Thyroid gland (tissue), 4 donors: ENCODE results near the gene TCOF1. TPM values are rescaled to one million over a fixed set of nuclear protein-coding genes. Genes with fewer than 3 reads are reported as not detected.

Experiments used
- DNase-seq, 2 donors: peaks; one replicate each; pipeline ENCODE4 v3.0.0-alpha.2; 2019
- H3K27ac ChIP-seq, 3 donors: fragments of 200-600 bp; sonication (generic); 1 replicate in 2 of 3; 2 replicates in 1 of 3; pipeline ENCODE4 v1.5.1; 2016 to 2019; ENCODE audit warnings: mild to moderate bottlenecking in 1 of 3, moderate library complexity in 1 of 3
- H3K27me3 ChIP-seq: fragments of 200-600 bp; sonication (generic); one replicate; pipeline ENCODE4 v1.5.1; 2019
- H3K36me3 ChIP-seq, 2 donors: fragments of 200-600 bp; sonication (generic); one replicate each; pipeline ENCODE4 v1.5.1; 2016 to 2019
- H3K4me1 ChIP-seq, 2 donors: fragments of 200-600 bp; sonication (generic); one replicate each; pipeline ENCODE4 v1.5.1; 2017 to 2019
- H3K4me3 ChIP-seq, 3 donors: fragments of 200-600 bp; sonication (generic); replicated peaks in 1 of 3; 1 replicate in 2 of 3; 2 replicates in 1 of 3; pipeline ENCODE4 v1.5.1; 2016; ENCODE audit warnings: mild to moderate bottlenecking in 1 of 3
- H3K9me3 ChIP-seq: fragments of 200-600 bp; sonication (generic); one replicate; pipeline ENCODE4 v1.5.1; 2017
- CTCF ChIP-seq, 6 experiments: fragments of 200-600 bp in 3 of 6; fragments of 450-650 bp in 3 of 6; sonication (generic) in 3 of 6; IDR thresholded peaks; one replicate each; pipeline ENCODE4 v1.5.1; 2016 to 2019; ENCODE audit warnings: antibody characterized with exemption in 6 of 6, mild to moderate bottlenecking in 2 of 6, inconsistent platforms in 1 of 6, moderate library complexity in 1 of 6
- POLR2A ChIP-seq, 2 donors: fragments of 450-650 bp; IDR thresholded peaks; one replicate each; pipeline ENCODE4 v1.6.1; 2017; ENCODE audit warnings: antibody characterized with exemption in 2 of 2, mild to moderate bottlenecking in 2 of 2, moderate library complexity in 1 of 2
- WGBS, 2 donors: methylation state at CpG; one replicate each; pipeline ENCODE4 v1.1.5; 2017; 5-methylcytosine and 5-hydroxymethylcytosine counted together
- intact Hi-C: fragments of 100-400 bp; cut with DNase I; formaldehyde crosslinking; loops from one replicate; pipeline ENCODE4 v1.15.1; 2023
- total RNA-seq, 4 donors: library from RNA; depleted of rRNA; stranded (reverse); fragments of >200 nt; gene quantifications; one replicate each; pipeline ENCODE4 v1.2.3, GENCODE V29; 2016

TCOF1 gene
- total RNA-seq, 4 donors from 2014 or later: 20.7 to 28.0 (median 25.3) TPM

GRCh38 chr5:150396267-150396666, 38.8 kb downstream of the TCOF1 start:
- TF ChIP-seq CTCF (IDR thresholded peaks at IDR 0.05) (no peak), POLR2A (IDR thresholded peaks at IDR 0.05) (no peak)
- Histone ChIP-seq H3K36me3 (peaks cover 17 to 50% of the 10 kb centered on the region in 2 donors), H3K27me3 (no peaks in the 10 kb centered on the region), H3K9me3 (no peaks in the 10 kb centered on the region), H3K4me3 (no peak overlapping the region), H3K27ac (no peak overlapping the region), H3K4me1 (no peaks in the 10 kb centered on the region)
- intact Hi-C loops: no loop called here
- no peak for DNase-seq
- WGBS, 2 donors: 93 to 95% methylated on average over 7 of the region's 7 CpGs

- DNase-seq: no peak
- TF ChIP-seq CTCF (IDR thresholded peaks at IDR 0.05) (no peak), POLR2A (IDR thresholded peaks at IDR 0.05) (no peak)
- H3K4me1 ChIP-seq: no peaks in the 10 kb centered on the region
- no peak overlapping the region for H3K27ac ChIP-seq
- no peak overlapping the region for H3K4me3 ChIP-seq
- peaks cover 17 to 44% of the 10 kb centered on the region in 2 donors for H3K36me3 ChIP-seq
- H3K27me3 ChIP-seq: no peaks in the 10 kb centered on the region
- H3K9me3 ChIP-seq: no peaks in the 10 kb centered on the region
- WGBS, 2 donors: 90 to 94% methylated on average over 14 of the region's 14 CpGs
- intact Hi-C loops: no loop called here
Observed at GRCh38 chr5:150397146-150397781, 39.8 kb downstream of the TCOF1 start.

- no peak overlapping the region for H3K27ac ChIP-seq
- H3K36me3 ChIP-seq: peaks cover 18 to 36% of the 10 kb centered on the region in 2 donors
- intact Hi-C loops: no loop called here
- no peaks in the 10 kb centered on the region for H3K27me3 ChIP-seq
- H3K4me3 ChIP-seq: no peak overlapping the region
- WGBS, 2 donors: 94% methylated on average over 13 of the region's 13 CpGs
- TF ChIP-seq POLR2A (IDR thresholded peaks at IDR 0.05) (no peak), CTCF (IDR thresholded peaks at IDR 0.05) (no peak)
- no peak for DNase-seq
- H3K4me1 ChIP-seq: no peaks in the 10 kb centered on the region
- no peaks in the 10 kb centered on the region for H3K9me3 ChIP-seq
Observed at GRCh38 chr5:150397782-150398721, 40.6 kb downstream of the TCOF1 start.

GRCh38 chr5:150398722-150399523, 41.4 kb downstream of the TCOF1 start:
- H3K4me1 ChIP-seq: no peaks in the 10 kb centered on the region
- H3K9me3 ChIP-seq: no peaks in the 10 kb centered on the region
- no peak for DNase-seq
- WGBS, 2 donors: 80 to 83% methylated on average over 12 of the region's 12 CpGs
- intact Hi-C loops: no loop called here
- no peaks in the 10 kb centered on the region for H3K27me3 ChIP-seq
- TF ChIP-seq CTCF (IDR thresholded peaks at IDR 0.05): no peak
- no peak for TF ChIP-seq POLR2A (IDR thresholded peaks at IDR 0.05)
- H3K4me3 ChIP-seq: no peak overlapping the region
- no peak overlapping the region for H3K27ac ChIP-seq
- peaks cover 14 to 28% of the 10 kb centered on the region in 2 donors for H3K36me3 ChIP-seq
